Liver (tissue), 9 donors: ENCODE results near the gene AGBL4. TPM values are rescaled to one million over a fixed set of nuclear protein-coding genes. Genes with fewer than 3 reads are reported as not detected.

Experiments used
- DNase-seq: peaks from one replicate; pipeline ENCODE4 v3.0.0-alpha.2; 2017; ENCODE audit warnings: low spot score
- H3K27ac ChIP-seq, 2 donors: one replicate each; pipeline ENCODE4 v1.7.0; 2013; ENCODE audit warnings: inconsistent platforms in 2 of 2, low read length in 2 of 2, control low read depth in 1 of 2, low read depth in 1 of 2, mild to moderate bottlenecking in 1 of 2
- H3K27me3 ChIP-seq, 4 donors: one replicate each; pipeline versions ENCODE4 v1.6.1 to v1.7.0; 2013; ENCODE audit warnings: low read length in 3 of 4, inconsistent platforms in 1 of 4, mild to moderate bottlenecking in 1 of 4, moderate library complexity in 1 of 4; ENCODE audit not compliant: control insufficient read depth in 4 of 4, insufficient read depth in 4 of 4
- H3K36me3 ChIP-seq, 4 donors: one replicate each; pipeline versions ENCODE4 v1.6.1 to v1.7.0; 2013; ENCODE audit warnings: low read length in 3 of 4, mild to moderate bottlenecking in 3 of 4, low read depth in 1 of 4, moderate library complexity in 1 of 4; ENCODE audit not compliant: control insufficient read depth in 4 of 4, insufficient read depth in 3 of 4
- H3K4me1 ChIP-seq, 4 donors: one replicate each; pipeline versions ENCODE4 v1.6.1 to v1.7.0; 2013; ENCODE audit warnings: low read length in 3 of 4, mild to moderate bottlenecking in 3 of 4, moderate library complexity in 1 of 4; ENCODE audit not compliant: control insufficient read depth in 4 of 4, insufficient read depth in 4 of 4
- H3K4me3 ChIP-seq, 3 donors: one replicate each; pipeline versions ENCODE4 v1.6.1 to v1.7.0; 2013; ENCODE audit warnings: low read length in 3 of 3, control low read depth in 1 of 3, low read depth in 1 of 3, mild to moderate bottlenecking in 1 of 3
- H3K9ac ChIP-seq, 2 donors: one replicate each; pipeline ENCODE4 v1.7.0; 2013; ENCODE audit warnings: low read length in 2 of 2, mild to moderate bottlenecking in 2 of 2, moderate library complexity in 2 of 2, control low read depth in 1 of 2, low read depth in 1 of 2
- H3K9me3 ChIP-seq, 4 donors: one replicate each; pipeline versions ENCODE4 v1.6.1 to v1.7.0; 2013; ENCODE audit warnings: low read length in 3 of 4; ENCODE audit not compliant: control insufficient read depth in 4 of 4
- ATF3 ChIP-seq: IDR thresholded peaks from 2 replicates; pipeline ENCODE4 v1.6.1; 2016; ENCODE audit warnings: antibody characterized with exemption
- CTCF ChIP-seq: fragments of 150-350 bp; IDR thresholded peaks from 2 replicates; pipeline ENCODE4 v1.5.1; 2017; ENCODE audit warnings: improper control_type of control experiment, low read depth, low read length; ENCODE audit not compliant: missing input control
- EGR1 ChIP-seq, 2 donors: IDR thresholded peaks; 2 replicates each; pipeline ENCODE4 v1.6.1; 2016 to 2018; ENCODE audit warnings: antibody characterized with exemption in 2 of 2, low read depth in 2 of 2
- FOXA2 ChIP-seq: IDR thresholded peaks from 2 replicates; pipeline ENCODE4 v1.6.1; 2016; ENCODE audit warnings: antibody characterized with exemption
- HNF4A ChIP-seq, 2 donors: conservative IDR thresholded peaks; 2 replicates each; pipeline ENCODE4 v1.6.1; 2016; ENCODE audit warnings: antibody characterized with exemption in 2 of 2, mild to moderate bottlenecking in 2 of 2
- HNF4G ChIP-seq: IDR thresholded peaks from 2 replicates; pipeline ENCODE4 v1.6.1; 2016; ENCODE audit warnings: antibody characterized with exemption
- JUND ChIP-seq, 2 donors: IDR thresholded peaks; 2 replicates each; pipeline ENCODE4 v1.6.1; 2016; ENCODE audit warnings: antibody characterized with exemption in 2 of 2
- NR2F2 ChIP-seq: IDR thresholded peaks from 2 replicates; pipeline ENCODE4 v1.6.1; 2016; ENCODE audit warnings: antibody characterized with exemption
- RAD21 ChIP-seq, 2 donors: IDR thresholded peaks; 2 replicates each; pipeline ENCODE4 v1.6.1; 2016; ENCODE audit warnings: antibody characterized with exemption in 2 of 2, mild to moderate bottlenecking in 2 of 2
- RXRA ChIP-seq, 2 donors: IDR thresholded peaks; 2 replicates each; pipeline ENCODE4 v1.6.1; 2017 to 2018; ENCODE audit warnings: antibody characterized with exemption in 2 of 2, mild to moderate bottlenecking in 1 of 2
- SP1 ChIP-seq: IDR thresholded peaks from 2 replicates; pipeline ENCODE4 v1.6.1; 2018; ENCODE audit warnings: antibody characterized with exemption, mild to moderate bottlenecking
- TAF1 ChIP-seq: conservative IDR thresholded peaks from 2 replicates; pipeline ENCODE4 v1.6.1; 2016; ENCODE audit warnings: antibody characterized with exemption, mild to moderate bottlenecking
- YY1 ChIP-seq: IDR thresholded peaks from 2 replicates; pipeline ENCODE4 v1.6.1; 2016; ENCODE audit warnings: antibody characterized with exemption, mild to moderate bottlenecking
- WGBS: extraction: QIAGEN DNeasy Blood & Tissue Kit; methylation state at CpG from one replicate; pipeline ENCODE4 v1.1.7; 2013; 5-methylcytosine and 5-hydroxymethylcytosine counted together
- polyA plus RNA-seq, 2 donors: library from polyadenylated mRNA; stranded (reverse) in 1 of 2; unstranded in 1 of 2; fragments of 200-250 nt in 1 of 2; fragments of >200 nt in 1 of 2; fragmentation: Nextera tagmentation in 1 of 2; extraction: Ambion mirVana in 1 of 2; gene quantifications; one replicate each; pipeline versions ENCODE4 v1.2.1 to v1.2.3, GENCODE V29; 2013 to 2015
- total RNA-seq, 2 donors: library from RNA; depleted of rRNA; stranded (reverse); fragments of >200 nt; gene quantifications; one replicate each; pipeline ENCODE4 v1.2.3, GENCODE V29; 2014
- TF ChIP-seq, protein P1 (sequence below): IDR thresholded peaks from 2 replicates; pipeline ENCODE4 v1.6.1; 2016; ENCODE audit warnings: antibody characterized with exemption
- TF ChIP-seq, protein P2 (sequence below): IDR thresholded peaks from 2 replicates; pipeline ENCODE4 v1.6.1; 2016; ENCODE audit warnings: antibody characterized with exemption, mild to moderate bottlenecking
- donor health status: healthy.
- donor health status: healthy.
- donor health status: healthy.
- donor health status: healthy.
- donor health status: healthy.

AGBL4 gene
- total and polyA plus RNA-seq, 4 donors, result 0.75 to 0.76 TPM; not detected in 2

DNA sequence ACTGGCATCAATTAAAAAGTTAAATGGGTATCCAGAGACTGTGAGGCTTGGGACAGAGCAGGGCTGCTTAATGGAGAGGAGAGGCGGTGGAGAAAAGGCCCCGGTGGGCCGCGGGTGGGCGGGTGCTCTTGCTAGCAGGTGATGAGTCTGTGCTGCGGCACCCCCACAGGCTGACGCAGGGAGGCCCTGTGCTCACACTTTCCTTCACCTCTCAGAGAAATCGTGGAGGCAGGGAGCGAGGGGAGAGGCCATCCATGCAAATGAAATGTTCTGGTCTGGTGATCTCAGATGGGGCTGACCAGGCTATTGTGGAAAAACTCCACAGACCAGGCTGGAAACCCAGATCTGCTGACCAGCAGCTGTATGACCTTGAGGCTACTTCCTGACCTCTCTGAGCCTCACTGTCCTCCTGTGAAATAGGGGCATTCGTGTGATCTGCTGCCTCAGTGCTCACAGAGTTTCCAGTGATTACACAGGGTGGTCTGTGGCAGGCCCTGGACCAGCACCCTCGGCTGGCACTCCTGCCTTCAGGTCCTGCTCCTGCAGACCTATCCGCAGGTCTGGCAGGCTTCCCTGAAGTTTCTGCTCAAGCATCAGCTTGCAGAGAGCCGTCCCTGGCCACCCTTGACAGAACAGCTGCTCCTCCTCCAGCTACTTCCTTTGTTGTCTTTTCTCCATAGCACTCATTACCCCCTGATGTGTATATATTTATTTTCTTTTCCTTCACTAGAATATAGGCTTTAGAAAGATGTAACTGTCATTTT is 1336.3 kb downstream of the AGBL4 start:
- Histone ChIP-seq H3K9me3 (no peaks in the 10 kb centered on the region), H3K4me1 (peaks cover 0 to 11% (median 6%) of the 10 kb centered on the region in 4 donors), H3K36me3 (no peaks in the 10 kb centered on the region), H3K4me3 (no peak overlapping the region), H3K27me3 (no peaks in the 10 kb centered on the region), H3K9ac (no peak overlapping the region), H3K27ac (no peak overlapping the region)
- 84% methylated on average over 13 of the region's 13 CpGs for WGBS
- no peak for DNase-seq
- TF ChIP-seq RAD21 (IDR thresholded peaks at IDR 0.05), result no peak
- no peak for TF ChIP-seq HNF4G
- TF ChIP-seq, protein P1, sequence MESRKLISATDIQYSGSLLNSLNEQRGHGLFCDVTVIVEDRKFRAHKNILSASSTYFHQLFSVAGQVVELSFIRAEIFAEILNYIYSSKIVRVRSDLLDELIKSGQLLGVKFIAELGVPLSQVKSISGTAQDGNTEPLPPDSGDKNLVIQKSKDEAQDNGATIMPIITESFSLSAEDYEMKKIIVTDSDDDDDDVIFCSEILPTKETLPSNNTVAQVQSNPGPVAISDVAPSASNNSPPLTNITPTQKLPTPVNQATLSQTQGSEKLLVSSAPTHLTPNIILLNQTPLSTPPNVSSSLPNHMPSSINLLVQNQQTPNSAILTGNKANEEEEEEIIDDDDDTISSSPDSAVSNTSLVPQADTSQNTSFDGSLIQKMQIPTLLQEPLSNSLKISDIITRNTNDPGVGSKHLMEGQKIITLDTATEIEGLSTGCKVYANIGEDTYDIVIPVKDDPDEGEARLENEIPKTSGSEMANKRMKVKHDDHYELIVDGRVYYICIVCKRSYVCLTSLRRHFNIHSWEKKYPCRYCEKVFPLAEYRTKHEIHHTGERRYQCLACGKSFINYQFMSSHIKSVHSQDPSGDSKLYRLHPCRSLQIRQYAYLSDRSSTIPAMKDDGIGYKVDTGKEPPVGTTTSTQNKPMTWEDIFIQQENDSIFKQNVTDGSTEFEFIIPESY, result no peak
- TF ChIP-seq CTCF, result no peak
- TF ChIP-seq RXRA (IDR thresholded peaks at IDR 0.05), result no peak
- no peak for TF ChIP-seq ATF3
- TF ChIP-seq YY1, result no peak
- no peak for TF ChIP-seq HNF4A (conservative IDR thresholded peaks at IDR 0.05)
- TF ChIP-seq EGR1 (IDR thresholded peaks at IDR 0.05; ENCODE audit: low read depth in 2 of 2), result no peak
- TF ChIP-seq JUND (IDR thresholded peaks at IDR 0.05), result no peak
- no peak for TF ChIP-seq TAF1
- TF ChIP-seq, protein P2, sequence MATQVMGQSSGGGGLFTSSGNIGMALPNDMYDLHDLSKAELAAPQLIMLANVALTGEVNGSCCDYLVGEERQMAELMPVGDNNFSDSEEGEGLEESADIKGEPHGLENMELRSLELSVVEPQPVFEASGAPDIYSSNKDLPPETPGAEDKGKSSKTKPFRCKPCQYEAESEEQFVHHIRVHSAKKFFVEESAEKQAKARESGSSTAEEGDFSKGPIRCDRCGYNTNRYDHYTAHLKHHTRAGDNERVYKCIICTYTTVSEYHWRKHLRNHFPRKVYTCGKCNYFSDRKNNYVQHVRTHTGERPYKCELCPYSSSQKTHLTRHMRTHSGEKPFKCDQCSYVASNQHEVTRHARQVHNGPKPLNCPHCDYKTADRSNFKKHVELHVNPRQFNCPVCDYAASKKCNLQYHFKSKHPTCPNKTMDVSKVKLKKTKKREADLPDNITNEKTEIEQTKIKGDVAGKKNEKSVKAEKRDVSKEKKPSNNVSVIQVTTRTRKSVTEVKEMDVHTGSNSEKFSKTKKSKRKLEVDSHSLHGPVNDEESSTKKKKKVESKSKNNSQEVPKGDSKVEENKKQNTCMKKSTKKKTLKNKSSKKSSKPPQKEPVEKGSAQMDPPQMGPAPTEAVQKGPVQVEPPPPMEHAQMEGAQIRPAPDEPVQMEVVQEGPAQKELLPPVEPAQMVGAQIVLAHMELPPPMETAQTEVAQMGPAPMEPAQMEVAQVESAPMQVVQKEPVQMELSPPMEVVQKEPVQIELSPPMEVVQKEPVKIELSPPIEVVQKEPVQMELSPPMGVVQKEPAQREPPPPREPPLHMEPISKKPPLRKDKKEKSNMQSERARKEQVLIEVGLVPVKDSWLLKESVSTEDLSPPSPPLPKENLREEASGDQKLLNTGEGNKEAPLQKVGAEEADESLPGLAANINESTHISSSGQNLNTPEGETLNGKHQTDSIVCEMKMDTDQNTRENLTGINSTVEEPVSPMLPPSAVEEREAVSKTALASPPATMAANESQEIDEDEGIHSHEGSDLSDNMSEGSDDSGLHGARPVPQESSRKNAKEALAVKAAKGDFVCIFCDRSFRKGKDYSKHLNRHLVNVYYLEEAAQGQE, result no peak
- no peak for TF ChIP-seq NR2F2
- TF ChIP-seq SP1, result no peak

GRCh38 chr1:48686159-48686558 is 1337.6 kb downstream of the AGBL4 start:
- H3K4me3 ChIP-seq, result no peak overlapping the region
- 62% methylated on average over 5 of the region's 5 CpGs for WGBS
- peaks cover 4 to 16% (median 8%) of the 10 kb centered on the region in 4 donors for H3K4me1 ChIP-seq
- no peak overlapping the region for H3K9ac ChIP-seq
- no peaks in the 10 kb centered on the region for H3K9me3 ChIP-seq
- TF ChIP-seq HNF4A (conservative IDR thresholded peaks at IDR 0.05), result peak; percentile 65 to 76
- TF ChIP-seq RAD21 (IDR thresholded peaks at IDR 0.05), result no peak
- no peak for TF ChIP-seq FOXA2
- TF ChIP-seq RXRA (IDR thresholded peaks at IDR 0.05), result peak; percentile 26 to 70
- no peak overlapping the region for H3K27ac ChIP-seq
- no peaks in the 10 kb centered on the region for H3K27me3 ChIP-seq
- no peaks in the 10 kb centered on the region for H3K36me3 ChIP-seq
- no peak for DNase-seq
